Trophoblast cell (in vitro differentiated cells and primary cell): ENCODE measurements around the gene YOD1.

Source experiments
- DNase-seq, 2 donors: peaks; one replicate each; pipeline ENCODE4 v3.0.0-alpha.2; 2016
- H2AFZ ChIP-seq: 2 replicates; pipeline ENCODE4 v1.6.1; 2013; ENCODE audit warnings: low read length, moderate library complexity, mild to moderate bottlenecking; ENCODE audit not compliant: insufficient read depth, poor library complexity
- H2AK5ac ChIP-seq: 2 replicates; pipeline ENCODE4 v1.6.1; 2013; ENCODE audit warnings: mild to moderate bottlenecking, low read length
- H2BK120ac ChIP-seq: 2 replicates; pipeline ENCODE4 v1.6.1; 2013; ENCODE audit warnings: low read length, mild to moderate bottlenecking, moderate library complexity; ENCODE audit not compliant: insufficient read depth, poor library complexity
- H2BK12ac ChIP-seq: 2 replicates; pipeline ENCODE4 v1.6.1; 2013; ENCODE audit warnings: mild to moderate bottlenecking, low read length, moderate library complexity
- H2BK5ac ChIP-seq: 2 replicates; pipeline ENCODE4 v1.6.1; 2013; ENCODE audit warnings: low read length, low read depth, moderate library complexity, mild to moderate bottlenecking; ENCODE audit not compliant: poor library complexity
- H3K14ac ChIP-seq: 2 replicates; pipeline ENCODE4 v1.6.1; 2013; ENCODE audit warnings: mild to moderate bottlenecking, low read length
- H3K18ac ChIP-seq: 2 replicates; pipeline ENCODE4 v1.6.1; 2013; ENCODE audit warnings: mild to moderate bottlenecking, low read length
- H3K23ac ChIP-seq: 2 replicates; pipeline ENCODE4 v1.6.1; 2013; ENCODE audit warnings: low read length
- H3K27ac ChIP-seq: 2 replicates; pipeline ENCODE4 v1.5.1; 2013; ENCODE audit warnings: low read depth, mild to moderate bottlenecking, inconsistent platforms, low read length, moderate library complexity
- H3K27me3 ChIP-seq: 2 replicates; pipeline ENCODE4 v1.6.1; 2013; ENCODE audit warnings: inconsistent platforms, mild to moderate bottlenecking, low read length, moderate library complexity; ENCODE audit not compliant: insufficient read depth
- H3K36me3 ChIP-seq, 2 experiments: 1 replicate in 1 of 2; 2 replicates in 1 of 2; pipeline ENCODE4 v1.6.1; 2013; ENCODE audit warnings: low read length in 2 of 2, mild to moderate bottlenecking in 2 of 2, moderate library complexity in 1 of 2; ENCODE audit not compliant: insufficient read depth in 2 of 2, control insufficient read depth in 1 of 2
- H3K4ac ChIP-seq: 2 replicates; pipeline ENCODE4 v1.6.1; 2013; ENCODE audit warnings: low read depth, mild to moderate bottlenecking, low read length, moderate library complexity
- H3K4me1 ChIP-seq, 2 experiments: 1 replicate in 1 of 2; 2 replicates in 1 of 2; pipeline ENCODE4 v1.6.1; 2013; ENCODE audit warnings: low read length in 2 of 2, mild to moderate bottlenecking in 2 of 2, moderate library complexity in 1 of 2; ENCODE audit not compliant: insufficient read depth in 2 of 2, control insufficient read depth in 1 of 2
- H3K4me2 ChIP-seq: 2 replicates; pipeline ENCODE4 v1.6.1; 2013; ENCODE audit warnings: inconsistent platforms, mild to moderate bottlenecking, low read length, moderate library complexity
- H3K4me3 ChIP-seq: 2 replicates; pipeline ENCODE4 v1.5.1; 2013; ENCODE audit warnings: mild to moderate bottlenecking, low read depth, low read length, inconsistent platforms
- H3K79me1 ChIP-seq: one replicate; pipeline ENCODE4 v1.6.1; 2013; ENCODE audit warnings: low read length
- H3K79me2 ChIP-seq: 2 replicates; pipeline ENCODE4 v1.6.1; 2013; ENCODE audit warnings: low read length, mild to moderate bottlenecking; ENCODE audit not compliant: control insufficient read depth, insufficient read depth, poor library complexity
- H3K9ac ChIP-seq: 2 replicates; pipeline ENCODE4 v1.6.1; 2013; ENCODE audit warnings: mild to moderate bottlenecking, low read length
- H3K9me3 ChIP-seq: 2 replicates; pipeline ENCODE4 v1.6.1; 2013; ENCODE audit warnings: low read depth, mild to moderate bottlenecking, control low read depth, inconsistent platforms, low read length; ENCODE audit not compliant: insufficient read depth
- H4K12ac ChIP-seq: 2 replicates; pipeline ENCODE4 v1.6.1; 2013; ENCODE audit warnings: low read depth, mild to moderate bottlenecking, low read length, moderate library complexity
- H4K8ac ChIP-seq: 2 replicates; pipeline ENCODE4 v1.6.1; 2013; ENCODE audit warnings: low read depth, mild to moderate bottlenecking, low read length, moderate library complexity
- H4K91ac ChIP-seq: one replicate; pipeline ENCODE4 v1.6.1; 2013; ENCODE audit warnings: low read depth, mild to moderate bottlenecking, low read length, moderate library complexity
- WGBS: extraction: QIAGEN DNeasy Blood & Tissue Kit; methylation state at CpG from one replicate; pipeline ENCODE4 v1.1.7; 2013; ENCODE audit warnings: missing lambda C conversion rate; ENCODE audit not compliant: insufficient read length, insufficient coverage; ENCODE audit errors: extremely low coverage; 5-methylcytosine and 5-hydroxymethylcytosine counted together

The YOD1 gene

DNA sequence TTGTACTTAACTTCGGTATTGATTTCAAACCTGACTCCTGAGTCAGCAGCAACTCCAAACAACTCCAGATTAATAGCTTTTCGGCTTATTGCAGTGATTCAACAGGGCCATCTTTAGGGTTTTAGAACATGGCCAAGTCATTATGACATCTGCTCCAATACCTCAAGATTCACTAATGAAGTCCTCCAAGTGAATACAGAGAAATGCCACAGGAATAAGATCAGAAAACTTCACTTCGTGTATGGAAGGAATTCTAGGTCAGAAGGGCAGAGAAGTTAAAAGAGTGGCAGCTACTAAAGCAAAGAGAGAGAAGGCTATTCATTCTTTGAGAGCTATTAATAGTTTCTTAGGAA, 10.9 kb downstream of the YOD1 start:
- no peak overlapping the region for H3K4me2 ChIP-seq
- no peak overlapping the region for H3K9ac ChIP-seq
- H2BK12ac ChIP-seq: no peak overlapping the region
- H4K8ac ChIP-seq: no peak overlapping the region
- peaks cover 0 to 1% of the 10 kb centered on the region in 2 experiments for H3K36me3 ChIP-seq
- H2AK5ac ChIP-seq: no peak overlapping the region
- no CpG with 5 or more reads among the region's 3 CpGs for WGBS
- H3K27ac ChIP-seq: no peak overlapping the region
- no peak overlapping the region for H3K4me3 ChIP-seq
- H3K4me1 ChIP-seq: no peaks in the 10 kb centered on the region
- no peak overlapping the region for H4K12ac ChIP-seq
- H3K18ac ChIP-seq: no peak overlapping the region
- no peak overlapping the region for H2AFZ ChIP-seq
- H3K79me1 ChIP-seq: no peaks in the 10 kb centered on the region
- no peak overlapping the region for H4K91ac ChIP-seq
- no peaks in the 10 kb centered on the region for H3K79me2 ChIP-seq
- no peak overlapping the region for H2BK120ac ChIP-seq
- H3K4ac ChIP-seq: no peak overlapping the region
- H3K23ac ChIP-seq: no peak overlapping the region
- H2BK5ac ChIP-seq: no peak overlapping the region
- H3K14ac ChIP-seq: no peak overlapping the region
- H3K9me3 ChIP-seq: no peaks in the 10 kb centered on the region
- DNase-seq: peak in 1 of 2 donors; percentile 64
- H3K27me3 ChIP-seq: no peaks in the 10 kb centered on the region

DNA sequence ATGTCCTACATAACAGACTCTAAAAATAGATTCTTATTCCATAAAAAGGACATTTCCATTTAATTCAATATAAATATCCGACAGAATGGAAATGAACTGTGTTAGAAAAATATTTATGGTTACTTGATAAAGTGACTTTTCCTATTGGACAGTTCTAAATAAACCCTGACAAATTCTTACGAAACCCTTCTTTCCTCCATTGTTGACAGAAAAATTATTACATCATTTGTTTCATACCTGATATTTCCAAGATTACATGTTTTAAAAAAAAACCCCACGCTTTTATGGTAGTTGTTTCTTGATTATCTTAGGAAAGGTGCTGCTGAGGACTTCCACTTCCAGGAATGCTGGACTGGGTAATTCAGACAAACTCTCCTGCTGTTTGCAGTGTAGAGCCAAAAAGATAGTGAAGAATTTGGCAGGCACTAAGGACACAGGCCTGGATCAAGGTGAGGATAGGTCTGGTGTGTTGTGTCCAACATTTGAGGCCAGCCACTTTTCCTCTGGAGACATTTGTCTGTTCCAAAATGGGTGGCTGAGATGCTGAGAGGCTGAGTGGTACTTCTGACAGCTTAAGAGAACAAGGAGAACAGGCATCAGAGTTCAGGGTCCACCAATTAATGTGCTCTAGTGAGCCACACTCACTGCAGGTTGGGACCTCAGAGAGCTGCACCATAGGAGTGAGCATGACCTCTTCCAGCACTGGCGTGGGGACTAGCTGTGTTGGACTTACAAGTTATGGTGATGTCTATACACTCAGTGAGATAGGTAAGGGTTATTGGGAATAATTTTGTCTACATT, 11.4 kb downstream of the YOD1 start:
- no peaks in the 10 kb centered on the region for H3K79me1 ChIP-seq
- H4K8ac ChIP-seq: no peak overlapping the region
- DNase-seq: no peak
- no peak overlapping the region for H3K9ac ChIP-seq
- no peaks in the 10 kb centered on the region for H3K9me3 ChIP-seq
- no peak overlapping the region for H3K18ac ChIP-seq
- H3K4me1 ChIP-seq: no peaks in the 10 kb centered on the region
- no peak overlapping the region for H4K12ac ChIP-seq
- H3K4me2 ChIP-seq: no peak overlapping the region
- no peaks in the 10 kb centered on the region for H3K27me3 ChIP-seq
- no peak overlapping the region for H4K91ac ChIP-seq
- H3K14ac ChIP-seq: peak overlapping the region; percentile 15
- H2BK120ac ChIP-seq: no peak overlapping the region
- no peak overlapping the region for H3K4me3 ChIP-seq
- H3K27ac ChIP-seq: no peak overlapping the region
- no peaks in the 10 kb centered on the region for H3K79me2 ChIP-seq
- H3K4ac ChIP-seq: no peak overlapping the region
- no peak overlapping the region for H3K23ac ChIP-seq
- peaks cover 0 to 1% of the 10 kb centered on the region in 2 experiments for H3K36me3 ChIP-seq
- H2AFZ ChIP-seq: no peak overlapping the region
- WGBS: no CpG with 5 or more reads among the region's 4 CpGs
- no peak overlapping the region for H2BK12ac ChIP-seq
- H2BK5ac ChIP-seq: no peak overlapping the region
- no peak overlapping the region for H2AK5ac ChIP-seq

DNA sequence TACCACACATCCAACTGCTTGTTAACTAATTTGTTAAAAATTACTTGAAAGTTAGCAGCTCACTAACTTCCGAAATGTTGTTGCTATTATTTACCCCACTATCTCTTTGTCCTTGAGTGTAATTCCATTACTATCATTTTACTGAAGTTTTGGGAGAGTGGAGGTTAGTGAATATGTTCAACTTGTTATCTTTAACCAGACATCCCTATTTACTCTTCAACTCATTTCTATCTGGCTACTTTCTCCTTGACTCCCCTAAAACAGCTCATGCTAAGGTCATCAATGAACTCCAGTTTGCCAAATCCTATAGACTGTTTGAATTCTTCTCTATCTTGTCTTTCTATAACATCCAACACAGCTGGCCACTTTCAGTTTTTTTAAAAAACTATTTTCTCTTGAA, 14.1 kb downstream of the YOD1 start:
- H2AK5ac ChIP-seq: no peak overlapping the region
- no peak overlapping the region for H3K14ac ChIP-seq
- no peaks in the 10 kb centered on the region for H3K36me3 ChIP-seq
- H2BK12ac ChIP-seq: no peak overlapping the region
- no peak overlapping the region for H2AFZ ChIP-seq
- H3K4me3 ChIP-seq: no peak overlapping the region
- no peak overlapping the region for H4K8ac ChIP-seq
- H3K4ac ChIP-seq: no peak overlapping the region
- H3K9ac ChIP-seq: no peak overlapping the region
- no peak overlapping the region for H4K12ac ChIP-seq
- H4K91ac ChIP-seq: no peak overlapping the region
- H3K18ac ChIP-seq: no peak overlapping the region
- no peaks in the 10 kb centered on the region for H3K79me2 ChIP-seq
- DNase-seq: no peak
- H2BK120ac ChIP-seq: no peak overlapping the region
- no peak overlapping the region for H3K4me2 ChIP-seq
- no peaks in the 10 kb centered on the region for H3K27me3 ChIP-seq
- no peak overlapping the region for H3K27ac ChIP-seq
- H3K4me1 ChIP-seq: peaks cover 0 to 3% of the 10 kb centered on the region in 2 experiments
- no peaks in the 10 kb centered on the region for H3K79me1 ChIP-seq
- no CpG with 5 or more reads among the region's 1 CpG for WGBS
- H2BK5ac ChIP-seq: no peak overlapping the region
- no peak overlapping the region for H3K23ac ChIP-seq
- no peaks in the 10 kb centered on the region for H3K9me3 ChIP-seq

DNA sequence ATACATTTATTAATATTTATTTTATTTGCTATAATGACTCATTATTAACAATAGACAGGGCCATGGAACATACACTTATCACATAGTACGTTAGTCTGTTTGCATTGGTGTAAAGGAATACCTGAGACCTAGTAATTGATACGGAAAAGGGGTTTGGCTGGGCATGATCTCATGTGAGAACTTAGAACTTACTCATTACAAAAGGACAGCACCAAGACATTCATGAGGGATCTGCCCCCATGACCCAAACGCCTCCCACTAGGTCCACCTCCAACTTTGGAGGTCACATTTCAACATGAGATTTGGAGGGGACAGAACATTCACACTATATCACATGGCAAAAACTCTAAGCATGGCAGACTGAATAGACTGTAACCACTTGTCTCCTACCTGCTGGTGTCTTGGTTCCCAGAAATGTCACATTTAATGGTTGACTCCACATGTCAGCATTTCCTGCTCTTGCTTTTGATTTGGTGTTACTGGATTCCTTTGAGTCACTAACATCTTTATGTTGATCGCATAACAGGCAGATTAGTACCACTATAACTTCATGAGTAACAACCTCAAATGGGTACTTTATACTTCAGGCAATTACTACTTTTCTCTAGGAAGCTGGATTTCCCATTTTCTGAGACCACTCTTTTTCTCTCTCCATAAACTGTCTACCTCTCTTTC, 15.0 kb downstream of the YOD1 start:
- H4K8ac ChIP-seq: no peak overlapping the region
- no peak overlapping the region for H4K12ac ChIP-seq
- H3K4ac ChIP-seq: no peak overlapping the region
- no peak overlapping the region for H3K4me2 ChIP-seq
- no peaks in the 10 kb centered on the region for H3K79me1 ChIP-seq
- no peak overlapping the region for H2AK5ac ChIP-seq
- no peaks in the 10 kb centered on the region for H3K36me3 ChIP-seq
- no peak overlapping the region for H3K18ac ChIP-seq
- no peak overlapping the region for H4K91ac ChIP-seq
- no peaks in the 10 kb centered on the region for H3K9me3 ChIP-seq
- no peaks in the 10 kb centered on the region for H3K79me2 ChIP-seq
- H2BK12ac ChIP-seq: no peak overlapping the region
- H3K4me3 ChIP-seq: no peak overlapping the region
- no CpG with 5 or more reads among the region's 4 CpGs for WGBS
- no peak for DNase-seq
- no peak overlapping the region for H3K9ac ChIP-seq
- no peaks in the 10 kb centered on the region for H3K27me3 ChIP-seq
- H2AFZ ChIP-seq: no peak overlapping the region
- no peak overlapping the region for H2BK120ac ChIP-seq
- no peak overlapping the region for H3K27ac ChIP-seq
- no peak overlapping the region for H3K14ac ChIP-seq
- no peak overlapping the region for H2BK5ac ChIP-seq
- no peak overlapping the region for H3K23ac ChIP-seq
- peaks cover 0 to 3% of the 10 kb centered on the region in 2 experiments for H3K4me1 ChIP-seq
